Liver (tissue), 3 donors: ENCODE data around the gene CRACR2A.

Experiments used
- GABPA ChIP-seq, 2 donors: IDR thresholded peaks in 1 of 2; conservative IDR thresholded peaks in 1 of 2; 2 replicates each; pipeline ENCODE4 v1.6.1; 2016; ENCODE audit warnings: antibody characterized with exemption in 2 of 2, mild to moderate bottlenecking in 1 of 2, moderate library complexity in 1 of 2
- TF ChIP-seq, protein P1 (sequence below): fragments of 150-350 bp; IDR thresholded peaks from 2 replicates; pipeline ENCODE4 v1.5.1; 2017; ENCODE audit warnings: improper control_type of control experiment, low read depth, low read length; ENCODE audit not compliant: missing input control
- donor health status: healthy.
- donor health status: healthy.

DNA sequence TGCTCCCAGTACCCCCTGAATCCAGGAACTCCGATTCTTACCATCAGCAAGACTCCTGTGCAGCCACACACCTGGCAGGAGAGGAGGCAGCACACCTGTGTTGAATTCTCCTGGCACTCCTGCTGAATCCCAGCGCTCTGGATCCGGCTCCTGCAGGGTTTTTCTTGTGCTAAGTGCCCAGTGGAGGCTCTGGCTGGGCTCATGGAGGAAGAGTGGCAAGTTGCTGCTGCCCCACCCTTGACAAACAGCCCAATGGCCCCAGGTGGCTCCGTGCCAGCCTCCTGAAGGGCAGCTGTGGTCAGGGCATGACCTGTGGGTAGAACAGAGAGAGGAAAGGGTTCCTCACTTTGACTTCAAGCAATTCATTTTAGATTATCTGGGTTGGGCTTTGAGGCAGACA, 20.0 kb downstream of the CRACR2A start:
- TF ChIP-seq GABPA (IDR thresholded peaks at IDR 0.05 in 1 of 2, conservative IDR thresholded peaks at IDR 0.05 in 1 of 2), result no peak
- TF ChIP-seq, protein P1, sequence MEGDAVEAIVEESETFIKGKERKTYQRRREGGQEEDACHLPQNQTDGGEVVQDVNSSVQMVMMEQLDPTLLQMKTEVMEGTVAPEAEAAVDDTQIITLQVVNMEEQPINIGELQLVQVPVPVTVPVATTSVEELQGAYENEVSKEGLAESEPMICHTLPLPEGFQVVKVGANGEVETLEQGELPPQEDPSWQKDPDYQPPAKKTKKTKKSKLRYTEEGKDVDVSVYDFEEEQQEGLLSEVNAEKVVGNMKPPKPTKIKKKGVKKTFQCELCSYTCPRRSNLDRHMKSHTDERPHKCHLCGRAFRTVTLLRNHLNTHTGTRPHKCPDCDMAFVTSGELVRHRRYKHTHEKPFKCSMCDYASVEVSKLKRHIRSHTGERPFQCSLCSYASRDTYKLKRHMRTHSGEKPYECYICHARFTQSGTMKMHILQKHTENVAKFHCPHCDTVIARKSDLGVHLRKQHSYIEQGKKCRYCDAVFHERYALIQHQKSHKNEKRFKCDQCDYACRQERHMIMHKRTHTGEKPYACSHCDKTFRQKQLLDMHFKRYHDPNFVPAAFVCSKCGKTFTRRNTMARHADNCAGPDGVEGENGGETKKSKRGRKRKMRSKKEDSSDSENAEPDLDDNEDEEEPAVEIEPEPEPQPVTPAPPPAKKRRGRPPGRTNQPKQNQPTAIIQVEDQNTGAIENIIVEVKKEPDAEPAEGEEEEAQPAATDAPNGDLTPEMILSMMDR, result no peak
